Spleen (tissue), 11 donors: ENCODE measurements around the gene MPZL1. TPM values are rescaled to one million over a fixed set of nuclear protein-coding genes. Genes with fewer than 3 reads are reported as not detected.
"Not testable (repeated sequence)": the region's sequence is repeated elsewhere in the genome, so short reads cannot be mapped to it uniquely, and the experiment has no call there.

Experiments
- DNase-seq: peaks from one replicate; pipeline ENCODE4 v3.0.0-alpha.2; 2020
- H3K27ac ChIP-seq, 8 donors: fragments of 200-600 bp; sonication (generic) in 7 of 8; 1 replicate in 4 of 8; 2 replicates in 4 of 8; pipeline versions ENCODE4 v1.5.0 to v1.8.0; 2016 to 2021; ENCODE audit warnings: inconsistent platforms in 4 of 8, mild to moderate bottlenecking in 4 of 8, moderate library complexity in 1 of 8
- H3K27me3 ChIP-seq, 7 donors: fragments of 200-600 bp; sonication (generic) in 6 of 7; replicated peaks in 1 of 7; 1 replicate in 4 of 7; 2 replicates in 3 of 7; pipeline versions ENCODE4 v1.5.0 to v1.8.0; 2016 to 2021; ENCODE audit warnings: inconsistent platforms in 3 of 7, mild to moderate bottlenecking in 1 of 7
- H3K36me3 ChIP-seq, 6 donors: fragments of 200-600 bp; sonication (generic) in 5 of 6; 1 replicate in 4 of 6; 2 replicates in 2 of 6; pipeline versions ENCODE4 v1.5.0 to v1.8.0; 2016 to 2021; ENCODE audit warnings: inconsistent platforms in 2 of 6
- H3K4me1 ChIP-seq, 6 donors: fragments of 200-600 bp; sonication (generic) in 5 of 6; 1 replicate in 3 of 6; 2 replicates in 3 of 6; pipeline versions ENCODE4 v1.5.0 to v1.8.0; 2016 to 2021; ENCODE audit warnings: inconsistent platforms in 3 of 6
- H3K4me3 ChIP-seq, 8 donors: fragments of 200-600 bp; sonication (generic) in 7 of 8; 1 replicate in 4 of 8; 2 replicates in 4 of 8; pipeline versions ENCODE4 v1.5.0 to v1.8.0; 2016 to 2021; ENCODE audit warnings: inconsistent platforms in 4 of 8, mild to moderate bottlenecking in 4 of 8, moderate library complexity in 2 of 8
- H3K9me3 ChIP-seq, 8 donors: fragments of 200-600 bp; sonication (generic) in 7 of 8; 1 replicate in 4 of 8; 2 replicates in 4 of 8; pipeline versions ENCODE4 v1.5.0 to v1.8.0; 2016 to 2021; ENCODE audit warnings: inconsistent platforms in 4 of 8
- POLR2A ChIP-seq, 3 donors: fragments of 450-650 bp; IDR thresholded peaks; one replicate each; pipeline ENCODE4 v1.5.1; 2017; ENCODE audit warnings: antibody characterized with exemption in 3 of 3, mild to moderate bottlenecking in 1 of 3
- POLR2AphosphoS5 ChIP-seq, 3 donors: sonication (generic); formaldehyde crosslinking; IDR thresholded peaks; one replicate each; pipeline ENCODE4 v1.5.1; 2017; ENCODE audit warnings: antibody characterized with exemption in 3 of 3
- WGBS, 5 donors: extraction: QIAGEN DNeasy Blood & Tissue Kit in 3 of 5; methylation state at CpG; one replicate each; pipeline versions ENCODE4 v1.1.5 to v1.1.7; 2013 to 2018; 5-methylcytosine and 5-hydroxymethylcytosine counted together
- intact Hi-C: fragments of 100-400 bp; cut with DNase I; formaldehyde crosslinking; loops from one replicate; pipeline ENCODE4 v1.15.0; 2023; ENCODE audit warnings: low total_unique reads
- polyA plus RNA-seq, 3 donors: library from polyadenylated mRNA; stranded (reverse); fragments of 200-250 nt; gene quantifications; one replicate each; pipeline ENCODE4 v1.2.1, GENCODE V29; 2013
- total RNA-seq, 7 donors: library from RNA; depleted of rRNA in 3 of 7; stranded (reverse); fragments of >200 nt in 3 of 7; fragmentation: NEBNext Ultra II Directional in 4 of 7; extraction: Animal tissue kit (Norgen Biotek cat#: 25700) in 4 of 7; gene quantifications; one replicate each; pipeline versions ENCODE4 v1.1.0 to v1.2.1, GENCODE V29; 2016 to 2021
- TF ChIP-seq, protein P1 (sequence below), 11 experiments: fragments of 200-600 bp in 7 of 11; fragments of 450-650 bp in 4 of 11; sonication (generic) in 4 of 11; IDR thresholded peaks in 8 of 11; conservative IDR thresholded peaks in 3 of 11; 1 replicate in 7 of 11; 2 replicates in 4 of 11; pipeline versions ENCODE4 v1.4.0 to v1.8.0; 2016 to 2021; ENCODE audit warnings: antibody characterized with exemption in 11 of 11, inconsistent platforms in 4 of 11, mild to moderate bottlenecking in 1 of 11
- donor health status: healthy with polysubstance abuse.
- donor health status: DM: no; HTN: no; CAD: no; lungs with moderate emphysema.
- donor health status: DM: no; HTN: no; CAD: no.
- donor health status: Bipolar disorder and iron deficiency.
- donor health status: healthy.
- donor health status: DM: no; HTN: no; CAD: no.
- donor health status: DM: yes; HTN: yes; CAD: no.

Gene MPZL1
- total and polyA plus RNA-seq, 10 donors: 12.0 to 65.8 (median 47.3) TPM

DNA sequence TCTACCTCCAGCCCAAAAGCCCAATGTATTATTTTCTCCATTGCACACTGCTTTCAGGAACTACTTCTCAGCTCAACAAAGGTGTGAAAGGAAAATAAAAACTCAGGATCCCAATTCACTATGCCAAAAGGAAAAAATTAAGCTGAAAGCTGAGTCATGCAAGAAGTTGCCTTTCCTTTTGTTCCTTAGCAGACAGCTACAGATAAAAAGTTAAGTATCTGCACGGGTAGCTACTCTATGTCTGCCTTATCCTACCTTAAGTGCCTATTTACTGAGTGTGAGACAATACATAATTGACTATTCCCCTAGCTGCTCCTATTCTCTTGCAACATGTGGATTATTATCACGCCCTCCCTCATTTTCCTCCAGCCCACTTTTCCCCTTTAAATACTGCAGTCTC lies 108.1 kb downstream of the MPZL1 start:
- Histone ChIP-seq H3K36me3 (no peaks in the 10 kb centered on the region), H3K4me3 (no peak overlapping the region), H3K27ac (no peak overlapping the region), H3K27me3 (no peaks in the 10 kb centered on the region), H3K9me3 (no peaks in the 10 kb centered on the region), H3K4me1 (no peaks in the 10 kb centered on the region)
- WGBS, 5 donors: 47 to 50% (median 48%) methylated on average over 2 of the region's 2 CpGs
- no peak for DNase-seq
- intact Hi-C loops: no loop called here
- TF ChIP-seq POLR2AphosphoS5 (IDR thresholded peaks at IDR 0.05) (no peak), POLR2A (IDR thresholded peaks at IDR 0.05) (no peak)
- TF ChIP-seq, protein P1, sequence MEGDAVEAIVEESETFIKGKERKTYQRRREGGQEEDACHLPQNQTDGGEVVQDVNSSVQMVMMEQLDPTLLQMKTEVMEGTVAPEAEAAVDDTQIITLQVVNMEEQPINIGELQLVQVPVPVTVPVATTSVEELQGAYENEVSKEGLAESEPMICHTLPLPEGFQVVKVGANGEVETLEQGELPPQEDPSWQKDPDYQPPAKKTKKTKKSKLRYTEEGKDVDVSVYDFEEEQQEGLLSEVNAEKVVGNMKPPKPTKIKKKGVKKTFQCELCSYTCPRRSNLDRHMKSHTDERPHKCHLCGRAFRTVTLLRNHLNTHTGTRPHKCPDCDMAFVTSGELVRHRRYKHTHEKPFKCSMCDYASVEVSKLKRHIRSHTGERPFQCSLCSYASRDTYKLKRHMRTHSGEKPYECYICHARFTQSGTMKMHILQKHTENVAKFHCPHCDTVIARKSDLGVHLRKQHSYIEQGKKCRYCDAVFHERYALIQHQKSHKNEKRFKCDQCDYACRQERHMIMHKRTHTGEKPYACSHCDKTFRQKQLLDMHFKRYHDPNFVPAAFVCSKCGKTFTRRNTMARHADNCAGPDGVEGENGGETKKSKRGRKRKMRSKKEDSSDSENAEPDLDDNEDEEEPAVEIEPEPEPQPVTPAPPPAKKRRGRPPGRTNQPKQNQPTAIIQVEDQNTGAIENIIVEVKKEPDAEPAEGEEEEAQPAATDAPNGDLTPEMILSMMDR (IDR thresholded peaks at IDR 0.05 in 8 of 11, conservative IDR thresholded peaks at IDR 0.05 in 3 of 11): no peak

DNA sequence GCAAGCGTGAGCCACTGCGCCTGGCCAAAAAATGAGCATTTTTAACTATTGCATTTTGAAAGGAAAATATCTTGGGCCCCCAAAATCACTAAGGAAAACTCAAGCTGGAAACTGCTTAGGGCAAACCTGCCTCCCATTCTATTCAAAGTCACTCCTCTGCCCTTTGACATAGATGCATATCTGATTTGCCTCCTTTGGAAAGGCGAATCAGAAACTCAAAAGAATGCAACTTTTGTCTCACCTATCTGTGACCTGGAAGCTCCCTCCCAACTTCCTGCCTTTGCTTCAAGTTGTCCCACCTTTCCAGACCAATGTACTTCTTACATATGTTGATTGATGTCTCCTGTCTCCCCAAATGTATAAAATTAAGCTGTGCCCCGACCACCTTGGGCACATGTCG lies 108.9 kb downstream of the MPZL1 start:
- 83 to 93% (median 88%) methylated on average over 5 of the region's 5 CpGs for WGBS, 5 donors
- H3K9me3 ChIP-seq, DNase-seq, intact Hi-C loops, H3K4me3 ChIP-seq, H3K36me3 ChIP-seq, H3K27ac ChIP-seq, H3K27me3 ChIP-seq, H3K4me1 ChIP-seq: not testable (repeated sequence)

DNA sequence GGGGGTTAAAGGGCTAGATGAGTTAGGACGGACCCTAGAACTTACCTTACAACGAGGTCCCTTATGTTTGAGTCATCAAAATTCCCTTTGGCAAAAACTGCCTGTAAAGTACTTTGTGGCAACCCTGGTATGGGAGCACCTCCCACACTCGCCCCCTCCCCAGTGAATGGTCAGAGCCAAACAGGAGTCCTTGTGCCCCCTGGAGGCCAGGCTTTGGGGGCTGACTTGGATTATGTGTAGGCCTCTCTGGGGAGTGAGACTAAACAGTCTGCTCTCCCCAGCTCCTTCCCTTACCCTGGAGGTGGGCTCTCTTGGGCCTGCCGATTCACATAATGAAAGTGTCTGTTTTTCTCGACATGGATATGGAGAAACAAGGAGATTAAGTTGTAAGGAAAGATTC lies 110.9 kb downstream of the MPZL1 start:
- Histone ChIP-seq H3K36me3 (no peaks in the 10 kb centered on the region), H3K4me3 (no peak overlapping the region), H3K9me3 (no peaks in the 10 kb centered on the region), H3K27ac (no peak overlapping the region), H3K27me3 (no peaks in the 10 kb centered on the region), H3K4me1 (no peaks in the 10 kb centered on the region)
- DNase-seq: no peak
- WGBS, 5 donors: 90 to 98% (median 94%) methylated on average over 5 of the region's 5 CpGs
- intact Hi-C loops: no loop called here
- TF ChIP-seq, protein P1 (IDR thresholded peaks at IDR 0.05 in 8 of 11, conservative IDR thresholded peaks at IDR 0.05 in 3 of 11): no peak
- TF ChIP-seq POLR2AphosphoS5 (IDR thresholded peaks at IDR 0.05) (no peak), POLR2A (IDR thresholded peaks at IDR 0.05) (no peak)

DNA sequence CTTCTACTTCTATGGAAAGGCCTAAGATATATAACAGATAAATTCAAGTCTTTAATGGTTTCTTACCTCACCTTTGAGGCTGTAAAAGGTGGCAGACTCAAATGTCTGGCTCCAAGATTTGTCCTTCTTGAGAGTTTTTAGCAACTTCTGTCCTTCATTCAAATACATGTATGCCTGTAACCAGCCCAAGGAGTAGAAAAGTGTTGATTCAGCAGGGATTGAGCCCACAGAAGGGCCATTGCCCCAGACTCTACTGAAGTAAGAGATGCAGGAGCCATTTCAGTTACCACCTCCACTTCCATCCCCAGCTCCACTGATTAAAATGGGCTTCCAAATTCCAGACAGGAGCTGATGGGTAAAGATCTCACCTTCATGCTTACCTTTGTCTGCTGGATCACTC lies 112.1 kb downstream of the MPZL1 start:
- Histone ChIP-seq H3K4me1 (no peaks in the 10 kb centered on the region), H3K36me3 (no peaks in the 10 kb centered on the region), H3K4me3 (no peak overlapping the region), H3K27ac (no peak overlapping the region), H3K9me3 (no peaks in the 10 kb centered on the region), H3K27me3 (no peaks in the 10 kb centered on the region)
- no peak for TF ChIP-seq POLR2A (IDR thresholded peaks at IDR 0.05)
- TF ChIP-seq, protein P1 (IDR thresholded peaks at IDR 0.05 in 8 of 11, conservative IDR thresholded peaks at IDR 0.05 in 3 of 11): no peak
- intact Hi-C loops: no loop called here
- no peak for DNase-seq

DNA sequence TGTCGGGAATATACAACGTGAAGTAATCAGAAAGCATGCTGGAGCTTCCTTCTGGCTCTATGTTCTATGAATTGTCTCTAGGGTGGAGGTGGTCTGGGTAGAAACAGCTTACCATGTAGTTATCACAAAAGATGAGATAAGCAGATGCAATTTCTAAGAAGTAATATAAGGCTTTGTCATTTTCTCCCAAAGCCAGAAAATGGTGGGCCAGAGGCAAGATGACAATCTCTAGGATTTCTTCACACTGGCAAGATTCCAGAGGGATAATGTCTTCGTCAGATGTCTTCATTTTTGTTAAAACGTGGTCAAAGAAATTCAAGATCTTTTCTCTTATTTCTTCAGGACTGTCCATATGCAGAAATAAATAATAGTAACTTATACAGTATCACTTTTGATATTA lies 114.4 kb downstream of the MPZL1 start:
- Histone ChIP-seq H3K4me3 (no peak overlapping the region), H3K9me3 (no peaks in the 10 kb centered on the region), H3K36me3 (no peaks in the 10 kb centered on the region), H3K27ac (no peak overlapping the region), H3K4me1 (no peaks in the 10 kb centered on the region), H3K27me3 (no peaks in the 10 kb centered on the region)
- intact Hi-C loops: no loop called here
- DNase-seq: no peak
- WGBS, 5 donors: 62 to 92% (median 81%) methylated on average over 4 of the region's 4 CpGs
- no peak for TF ChIP-seq POLR2AphosphoS5 (IDR thresholded peaks at IDR 0.05)
- TF ChIP-seq, protein P1 (IDR thresholded peaks at IDR 0.05 in 8 of 11, conservative IDR thresholded peaks at IDR 0.05 in 3 of 11): no peak
- no peak for TF ChIP-seq POLR2A (IDR thresholded peaks at IDR 0.05)
